Epidermal melanocyte (primary cell): Measurements from ENCODE around the gene VPREB3.

ENCODE experiments used
- DNase-seq: peaks from one replicate; pipeline ENCODE4 v3.0.0; 2011; ENCODE audit warnings: low spot score; ENCODE audit not compliant: insufficient read length

VPREB3 gene

GRCh38 chr22:23764899-23765881 lies 11.0 kb upstream of the VPREB3 start:
- DNase-seq, result no peak

- no peak for DNase-seq
These were observed 9.7 kb upstream of the VPREB3 start for GRCh38 chr22:23763954-23764353.

DNA sequence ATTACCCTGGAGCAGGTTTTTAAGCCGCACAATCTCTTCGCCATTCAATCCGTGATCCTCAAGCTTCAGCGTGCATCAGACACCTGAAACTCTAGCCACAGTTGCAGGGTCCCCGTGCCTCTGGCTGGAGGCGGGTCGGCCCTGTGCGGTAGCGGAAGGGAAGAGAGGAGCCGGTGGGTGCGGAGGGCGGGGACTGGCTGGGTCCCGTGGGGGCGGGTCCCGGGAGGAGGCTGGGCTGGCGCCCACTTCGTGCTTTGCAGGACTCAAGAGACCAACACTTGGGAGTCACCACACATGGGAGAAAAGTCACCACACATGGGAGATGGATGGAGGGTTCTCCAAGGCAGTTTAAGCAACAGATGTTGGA lies 9.3 kb upstream of the VPREB3 start:
- DNase-seq, result no peak

DNA sequence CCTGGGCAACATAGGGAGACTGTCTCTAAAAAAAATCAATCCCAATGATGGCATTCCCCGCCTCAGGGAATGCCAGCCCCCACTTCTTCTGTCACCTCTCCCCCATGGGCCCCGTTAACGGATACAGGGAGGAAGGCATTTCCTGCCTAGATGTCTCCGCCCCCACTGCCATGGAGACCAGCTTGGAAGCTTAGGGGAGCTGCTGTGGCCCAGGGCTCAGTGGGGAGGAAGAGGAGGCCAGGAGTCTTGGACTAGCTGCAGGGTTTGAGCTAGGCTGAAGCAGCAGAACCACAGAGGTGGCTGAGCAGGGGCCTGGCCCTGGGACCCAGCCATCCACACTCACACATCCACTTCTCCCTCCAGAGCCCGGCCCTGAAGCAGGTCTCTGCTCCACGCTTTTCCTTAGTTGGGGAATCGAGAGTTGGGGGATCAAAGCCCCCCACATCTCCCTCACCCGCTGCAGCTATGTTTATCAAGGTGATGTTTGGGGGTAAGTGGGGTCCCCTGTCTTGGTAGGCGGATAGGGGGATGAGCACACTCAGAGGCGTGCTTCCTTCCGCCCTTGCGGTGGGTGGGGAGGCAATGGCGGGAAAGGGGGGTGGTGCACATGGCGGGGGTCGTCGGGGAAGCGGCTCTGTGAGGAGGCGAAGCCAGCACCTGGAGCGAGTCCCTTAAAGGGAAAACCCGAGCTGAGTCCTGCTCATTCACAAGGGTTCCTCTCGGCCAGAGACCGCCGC lies 8.8 kb upstream of the VPREB3 start, which contains the start of gene C22orf15:
TSS of gene C22orf15 (plus strand) at position 149 of the 737 bp plus-strand sequence. CDS start at position 466, 317 bp downstream.
- no peak for DNase-seq

GRCh38 chr22:23760056-23760455 lies 5.8 kb upstream of the VPREB3 start:
- DNase-seq, result no peak

DNA sequence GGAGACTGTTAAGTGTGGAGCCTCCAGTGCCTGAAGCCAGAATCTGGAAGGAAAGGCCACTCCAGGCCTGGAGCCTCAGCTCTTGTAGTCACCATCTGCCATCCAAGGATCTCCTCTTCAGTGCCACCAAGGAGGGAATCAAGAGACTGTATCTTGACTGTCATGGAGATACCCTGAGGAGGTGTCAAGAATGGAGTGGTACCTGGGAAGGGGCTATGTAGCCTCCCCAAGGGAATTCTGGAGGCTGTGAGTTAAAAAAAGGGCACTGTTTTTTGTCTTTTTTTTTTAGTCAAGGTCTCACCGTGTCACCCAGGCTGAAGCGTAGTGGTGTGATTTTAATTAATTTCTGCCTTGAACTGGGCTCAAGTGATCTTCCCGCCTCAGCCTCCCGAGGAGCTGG lies 5.3 kb upstream of the VPREB3 start:
- no peak for DNase-seq

- no peak for DNase-seq
These were observed 2.7 kb upstream of the VPREB3 start for GRCh38 chr22:23756891-23757290.

GRCh38 chr22:23755711-23756110 lies 1.5 kb upstream of the VPREB3 start:
- no peak for DNase-seq

GRCh38 chr22:23754980-23755636 lies 883 bp upstream of the VPREB3 start:
- DNase-seq, result no peak

GRCh38 chr22:23753385-23753784 lies 840 bp downstream of the VPREB3 start:
- DNase-seq, result no peak

GRCh38 chr22:23752750-23753149 lies 1.5 kb downstream of the VPREB3 start:
- no peak for DNase-seq

DNA sequence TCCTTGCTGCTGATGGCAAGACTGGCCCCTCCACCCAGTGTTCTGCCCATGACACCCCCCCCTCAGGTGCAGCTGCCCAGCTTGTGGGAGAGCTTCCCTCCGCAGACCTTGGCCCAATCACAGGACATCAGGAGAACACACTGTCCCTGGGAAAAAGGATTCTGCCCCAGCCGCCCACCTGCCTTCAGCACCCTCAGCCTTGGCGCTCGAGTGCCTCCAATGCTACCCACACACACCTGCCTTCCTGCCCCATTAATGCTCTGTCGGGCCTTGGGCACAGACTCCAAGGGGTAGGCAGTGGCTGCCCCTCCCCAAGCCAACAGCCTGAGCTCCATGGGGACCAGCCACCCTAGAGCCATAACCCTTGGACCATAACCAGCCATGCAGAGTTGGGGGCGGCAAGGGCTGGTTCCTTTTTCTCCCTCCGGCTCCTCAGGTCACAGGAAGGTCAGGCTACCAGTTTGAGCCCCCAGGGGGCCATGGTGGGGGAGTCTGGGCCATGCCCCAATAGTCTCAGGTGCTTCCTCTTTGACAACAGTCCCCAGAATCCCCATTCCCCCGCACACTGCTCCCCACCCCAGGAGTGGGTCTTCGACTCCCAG lies 2.0 kb downstream of the VPREB3 start:
- DNase-seq, result no peak

GRCh38 chr22:23751441-23751996 lies 2.7 kb downstream of the VPREB3 start:
- DNase-seq, result no peak

GRCh38 chr22:23750714-23751440 lies 3.3 kb downstream of the VPREB3 start, which contains the start of gene ZNF70:
Gene ZNF70 (minus strand): TSS chr22:23751112. CDS start chr22:23745140, 5,972 bp downstream.
- DNase-seq, result peak; percentile 82

- DNase-seq, result no peak
These were observed 3.9 kb downstream of the VPREB3 start for GRCh38 chr22:23750367-23750713.

GRCh38 chr22:23749841-23750301 lies 4.4 kb downstream of the VPREB3 start:
- no peak for DNase-seq

DNA sequence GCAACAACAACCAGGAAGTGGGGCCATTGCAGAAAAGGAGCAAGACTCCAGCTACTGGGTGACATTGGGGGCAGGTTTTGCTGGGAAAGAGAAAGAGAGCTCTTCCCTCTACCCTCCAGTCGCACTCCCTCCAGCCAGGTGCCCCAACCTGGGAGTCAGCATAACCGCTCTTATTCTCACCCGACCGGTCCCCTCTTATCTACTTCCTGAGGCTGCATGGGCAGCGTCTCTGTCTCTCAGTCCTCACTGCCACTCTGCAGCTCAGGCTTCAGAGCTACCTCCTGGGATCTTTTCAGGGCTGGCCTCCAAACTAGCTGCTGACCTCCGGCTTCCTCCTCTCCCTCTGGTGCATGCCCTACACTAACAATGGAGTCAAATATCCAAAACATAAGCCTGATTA lies 8.4 kb downstream of the VPREB3 start:
- DNase-seq, result no peak

DNA sequence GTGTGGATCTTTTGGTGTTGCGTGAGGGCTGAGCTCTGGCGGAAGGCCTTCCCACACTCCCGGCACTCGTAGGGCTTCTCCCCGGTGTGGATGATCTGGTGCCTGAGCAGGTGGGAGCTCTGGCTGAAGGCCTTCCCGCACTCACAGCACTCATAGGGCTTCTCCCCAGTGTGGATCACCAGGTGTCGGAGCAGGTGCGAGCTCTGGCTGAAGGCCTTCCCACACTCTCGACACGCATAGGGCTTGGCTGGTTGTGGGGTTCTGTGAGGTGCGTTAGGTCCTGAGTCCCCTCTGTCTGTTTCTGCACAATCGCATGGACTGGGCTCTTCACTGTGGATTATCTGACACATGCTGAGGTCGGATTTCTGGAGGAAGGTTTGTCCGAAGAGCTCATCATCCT lies 9.7 kb downstream of the VPREB3 start:
- DNase-seq, result no peak

DNA sequence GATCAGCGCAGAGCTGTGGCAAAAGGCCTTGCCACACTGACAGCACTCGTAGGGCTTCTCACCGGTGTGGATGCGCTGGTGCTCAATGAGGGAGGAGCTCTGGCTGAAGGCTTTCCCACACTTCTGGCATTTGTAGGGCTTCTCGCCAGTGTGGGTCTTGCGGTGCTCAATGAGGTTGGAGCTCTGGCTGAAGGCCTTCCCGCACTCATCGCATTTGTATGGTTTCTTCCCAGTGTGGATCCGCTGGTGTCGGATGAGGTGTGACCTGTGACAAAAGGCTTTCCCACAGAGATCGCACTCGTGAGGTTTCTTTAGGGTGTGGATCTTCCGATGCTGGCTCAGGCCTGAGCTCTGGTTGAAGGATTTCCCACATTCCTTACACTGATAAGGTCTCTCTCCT lies 10.2 kb downstream of the VPREB3 start:
- no peak for DNase-seq

DNA sequence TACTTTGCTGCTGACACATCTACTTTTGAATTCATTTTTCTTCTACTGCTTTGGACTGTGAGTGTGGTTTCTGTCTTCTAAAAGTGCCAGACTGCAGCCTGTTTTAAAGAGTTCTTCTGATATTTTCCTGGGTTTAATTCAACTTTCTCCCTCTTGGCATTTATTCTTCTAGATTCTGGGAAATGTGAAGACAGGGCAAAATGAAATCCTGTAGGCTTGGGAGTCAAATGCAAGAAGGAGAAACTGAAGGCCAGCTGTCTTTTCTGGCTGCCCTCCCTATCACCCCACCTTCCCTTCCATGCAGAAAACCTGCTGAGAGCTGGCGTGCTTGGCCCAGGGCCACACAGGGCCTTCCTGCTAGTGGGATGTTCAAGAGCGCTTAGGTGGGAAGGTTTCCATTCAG lies 10.9 kb downstream of the VPREB3 start:
- DNase-seq, result no peak
